Lower leg skin (tissue), 4 donors: ENCODE measurements around the gene SQSTM1. TPM values are rescaled to one million over a fixed set of nuclear protein-coding genes. Genes with fewer than 3 reads are reported as not detected.

Experiments used
- DNase-seq, 2 donors: peaks; one replicate each; pipeline ENCODE4 v3.0.0-alpha.2; 2019; ENCODE audit warnings: low spot score in 2 of 2
- H3K4me3 ChIP-seq: fragments of 200-600 bp; sonication (generic); 2 replicates; pipeline ENCODE4 v1.5.1; 2017; ENCODE audit warnings: mild to moderate bottlenecking, low read depth; ENCODE audit not compliant: poor library complexity, severe bottlenecking
- CTCF ChIP-seq, 3 donors: fragments of 450-650 bp; IDR thresholded peaks; one replicate each; pipeline ENCODE4 v1.5.1; 2016; ENCODE audit warnings: antibody characterized with exemption in 3 of 3, mild to moderate bottlenecking in 3 of 3, moderate library complexity in 2 of 3
- POLR2A ChIP-seq, 2 donors: fragments of 450-650 bp; IDR thresholded peaks; one replicate each; pipeline ENCODE4 v1.6.1; 2016 to 2017; ENCODE audit warnings: antibody characterized with exemption in 2 of 2, mild to moderate bottlenecking in 1 of 2, moderate library complexity in 1 of 2
- WGBS, 2 donors: methylation state at CpG; one replicate each; pipeline ENCODE4 v1.1.5; 2018; 5-methylcytosine and 5-hydroxymethylcytosine counted together
- intact Hi-C: fragments of 100-400 bp; cut with DNase I; formaldehyde crosslinking; loops from one replicate; pipeline ENCODE4 v1.15.0; 2023; ENCODE audit warnings: low total_unique reads
- total RNA-seq, 4 donors: library from RNA; depleted of rRNA; stranded (reverse); fragments of >200 nt; gene quantifications; one replicate each; pipeline ENCODE4 v1.1.0, GENCODE V29; 2016

The SQSTM1 gene
- total RNA-seq, 4 donors from 2014 or later: 263 to 508 (median 298) TPM

GRCh38 chr5:179823937-179824744, 3.4 kb downstream of the SQSTM1 start:
- 86 to 89% methylated on average over 12 to 22 of the region's 22 CpGs for WGBS, 2 donors

DNA sequence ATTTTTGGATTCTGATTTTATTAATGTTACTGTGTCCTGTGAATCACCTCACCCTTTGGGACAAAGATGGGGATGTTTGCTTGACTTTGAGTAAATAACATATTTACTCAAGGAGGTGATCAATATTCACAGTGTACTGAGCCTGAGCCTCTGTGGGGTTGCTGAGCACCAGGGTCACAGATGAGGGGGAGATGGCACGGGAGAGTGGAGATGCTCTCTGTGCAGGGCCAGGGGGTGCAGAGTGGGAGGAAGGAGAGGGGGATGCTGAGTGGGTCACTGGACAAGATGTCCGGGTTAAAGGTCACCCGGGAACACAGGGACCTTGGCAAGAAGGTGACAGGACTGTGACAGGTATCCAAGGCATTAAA, 4.0 kb downstream of the SQSTM1 start:
- TF ChIP-seq CTCF (IDR thresholded peaks at IDR 0.05) (no peak), POLR2A (IDR thresholded peaks at IDR 0.05) (no peak)
- intact Hi-C loops: no loop called here
- no peak overlapping the region for H3K4me3 ChIP-seq
- 82 to 85% methylated on average over 3 of the region's 3 CpGs for WGBS, 2 donors
- no peak for DNase-seq

More at GRCh38 chr5:179823937-179824744, 3.4 kb downstream of the SQSTM1 start:
- no peak for DNase-seq
- intact Hi-C loops: no loop called here
- TF ChIP-seq POLR2A (IDR thresholded peaks at IDR 0.05): no peak
- no peak for TF ChIP-seq CTCF (IDR thresholded peaks at IDR 0.05)
- no peak overlapping the region for H3K4me3 ChIP-seq

- no peak overlapping the region for H3K4me3 ChIP-seq
- TF ChIP-seq POLR2A (IDR thresholded peaks at IDR 0.05) (no peak), CTCF (IDR thresholded peaks at IDR 0.05) (no peak)
- intact Hi-C loops: no loop called here
- DNase-seq: no peak
- WGBS, 2 donors: 74 to 79% methylated on average over 13 of the region's 13 CpGs
These were observed 5.0 kb downstream of the SQSTM1 start for GRCh38 chr5:179825655-179826182.

GRCh38 chr5:179827680-179828079, 7.0 kb downstream of the SQSTM1 start:
- H3K4me3 ChIP-seq: no peak overlapping the region
- intact Hi-C loops: no loop called here
- peak in 1 of 2 donors; percentile 42 for DNase-seq
- TF ChIP-seq POLR2A (IDR thresholded peaks at IDR 0.05) (no peak), CTCF (IDR thresholded peaks at IDR 0.05) (no peak)
- WGBS, 2 donors: 63 to 67% methylated on average over 9 of the region's 9 CpGs

GRCh38 chr5:179828756-179829421, 8.2 kb downstream of the SQSTM1 start:
- no peak for TF ChIP-seq POLR2A (IDR thresholded peaks at IDR 0.05)
- no peak for TF ChIP-seq CTCF (IDR thresholded peaks at IDR 0.05)
- intact Hi-C loops: no loop called here
- DNase-seq: no peak
- no peak overlapping the region for H3K4me3 ChIP-seq
- WGBS, 2 donors: 93 to 96% methylated on average over 3 of the region's 3 CpGs
